Measurements from ENCODE around the gene B3GALT6.

DNA sequence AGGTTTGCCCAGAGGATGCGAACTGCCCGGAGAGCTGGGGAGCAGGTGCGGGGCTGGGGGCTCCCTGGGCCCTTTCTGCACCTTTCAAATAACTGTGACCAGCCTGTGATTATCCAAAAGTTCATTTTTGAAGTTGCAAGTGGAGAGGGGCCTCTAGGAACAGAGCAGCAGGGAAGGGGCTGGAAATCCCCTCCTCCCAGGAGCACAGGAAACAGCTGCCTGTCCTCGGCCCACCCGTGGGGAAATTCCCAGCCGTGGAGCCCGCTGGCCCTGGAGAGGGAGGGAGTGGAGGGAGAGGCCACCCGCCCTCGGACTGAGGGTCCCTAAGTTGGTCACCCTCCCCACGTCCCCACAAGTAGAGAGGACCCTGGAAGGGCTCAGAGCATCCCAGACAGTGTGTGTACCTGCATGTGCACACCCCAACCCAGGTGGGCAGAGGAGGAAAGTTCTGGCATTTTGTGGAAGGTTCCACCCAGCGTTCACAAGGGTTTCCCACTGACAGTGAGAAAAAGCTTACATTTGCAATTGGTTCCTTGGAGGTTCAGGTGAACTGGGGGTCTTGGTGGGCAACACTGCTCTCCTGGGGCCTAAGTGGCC lies 16.9 kb upstream of the B3GALT6 start:
- TF ChIP-seq, protein P1, sequence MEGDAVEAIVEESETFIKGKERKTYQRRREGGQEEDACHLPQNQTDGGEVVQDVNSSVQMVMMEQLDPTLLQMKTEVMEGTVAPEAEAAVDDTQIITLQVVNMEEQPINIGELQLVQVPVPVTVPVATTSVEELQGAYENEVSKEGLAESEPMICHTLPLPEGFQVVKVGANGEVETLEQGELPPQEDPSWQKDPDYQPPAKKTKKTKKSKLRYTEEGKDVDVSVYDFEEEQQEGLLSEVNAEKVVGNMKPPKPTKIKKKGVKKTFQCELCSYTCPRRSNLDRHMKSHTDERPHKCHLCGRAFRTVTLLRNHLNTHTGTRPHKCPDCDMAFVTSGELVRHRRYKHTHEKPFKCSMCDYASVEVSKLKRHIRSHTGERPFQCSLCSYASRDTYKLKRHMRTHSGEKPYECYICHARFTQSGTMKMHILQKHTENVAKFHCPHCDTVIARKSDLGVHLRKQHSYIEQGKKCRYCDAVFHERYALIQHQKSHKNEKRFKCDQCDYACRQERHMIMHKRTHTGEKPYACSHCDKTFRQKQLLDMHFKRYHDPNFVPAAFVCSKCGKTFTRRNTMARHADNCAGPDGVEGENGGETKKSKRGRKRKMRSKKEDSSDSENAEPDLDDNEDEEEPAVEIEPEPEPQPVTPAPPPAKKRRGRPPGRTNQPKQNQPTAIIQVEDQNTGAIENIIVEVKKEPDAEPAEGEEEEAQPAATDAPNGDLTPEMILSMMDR (IDR thresholded peaks at IDR 0.05; ENCODE audit: low read depth, low read length, missing input control), result no peak
- TF ChIP-seq ATF3 (IDR thresholded peaks at IDR 0.05) (no peak), FOXA1 (IDR thresholded peaks at IDR 0.05) (no peak)
